Activated CD4-positive, alpha-beta memory T cell treated with anti-CD3 and anti-CD28 coated beads for 36 hours (primary cell): ENCODE data around the gene FKBP5. TPM values are rescaled to one million over a fixed set of nuclear protein-coding genes. Genes with fewer than 3 reads are reported as not detected.

Source experiments
- CTCF ChIA-PET: fragments of 350-600 bp; sonication (Branson Sonifier 250); formaldehyde crosslinking; loops from one replicate; lab custom pipeline; 2021; ENCODE audit warnings: antibody characterized with exemption, inconsistent platforms; lab: Charles Lee
- POLR2A ChIA-PET: fragments of 350-600 bp; sonication (Branson Sonifier 250); formaldehyde crosslinking; loops from one replicate; lab custom pipeline; 2021; ENCODE audit warnings: antibody characterized with exemption; lab: Charles Lee
- DNase-seq: peaks from one replicate; pipeline ENCODE4 v3.0.0-alpha.2; 2020
- H3K27ac Mint-ChIP-seq: one replicate; pipeline ENCODE4 v1.8.0; 2021; ENCODE audit warnings: mixed read lengths
- H3K27me3 Mint-ChIP-seq: one replicate; pipeline ENCODE4 v1.8.0; 2021; ENCODE audit warnings: mixed read lengths
- H3K36me3 Mint-ChIP-seq: one replicate; pipeline ENCODE4 v1.8.0; 2021; ENCODE audit warnings: mixed read lengths
- H3K4me1 Mint-ChIP-seq: one replicate; pipeline ENCODE4 v1.8.0; 2021; ENCODE audit warnings: low read depth, mixed read lengths
- H3K4me3 Mint-ChIP-seq: one replicate; pipeline ENCODE4 v1.8.0; 2021; ENCODE audit warnings: mild to moderate bottlenecking, mixed read lengths
- H3K9me3 Mint-ChIP-seq: one replicate; pipeline ENCODE4 v1.8.0; 2021; ENCODE audit warnings: mixed read lengths
- intact Hi-C: fragments of 100-400 bp; cut with micrococcal nuclease; formaldehyde crosslinking; loops from one replicate; pipeline ENCODE4 v1.15.1; 2023
- total RNA-seq, 2 experiments: library from RNA; stranded (reverse); gene quantifications; one replicate each; pipeline ENCODE4 v1.2.3, GENCODE V29; 2021

Gene FKBP5
- total RNA-seq, 2 experiments from 2014 or later: 111 to 112 TPM

DNA sequence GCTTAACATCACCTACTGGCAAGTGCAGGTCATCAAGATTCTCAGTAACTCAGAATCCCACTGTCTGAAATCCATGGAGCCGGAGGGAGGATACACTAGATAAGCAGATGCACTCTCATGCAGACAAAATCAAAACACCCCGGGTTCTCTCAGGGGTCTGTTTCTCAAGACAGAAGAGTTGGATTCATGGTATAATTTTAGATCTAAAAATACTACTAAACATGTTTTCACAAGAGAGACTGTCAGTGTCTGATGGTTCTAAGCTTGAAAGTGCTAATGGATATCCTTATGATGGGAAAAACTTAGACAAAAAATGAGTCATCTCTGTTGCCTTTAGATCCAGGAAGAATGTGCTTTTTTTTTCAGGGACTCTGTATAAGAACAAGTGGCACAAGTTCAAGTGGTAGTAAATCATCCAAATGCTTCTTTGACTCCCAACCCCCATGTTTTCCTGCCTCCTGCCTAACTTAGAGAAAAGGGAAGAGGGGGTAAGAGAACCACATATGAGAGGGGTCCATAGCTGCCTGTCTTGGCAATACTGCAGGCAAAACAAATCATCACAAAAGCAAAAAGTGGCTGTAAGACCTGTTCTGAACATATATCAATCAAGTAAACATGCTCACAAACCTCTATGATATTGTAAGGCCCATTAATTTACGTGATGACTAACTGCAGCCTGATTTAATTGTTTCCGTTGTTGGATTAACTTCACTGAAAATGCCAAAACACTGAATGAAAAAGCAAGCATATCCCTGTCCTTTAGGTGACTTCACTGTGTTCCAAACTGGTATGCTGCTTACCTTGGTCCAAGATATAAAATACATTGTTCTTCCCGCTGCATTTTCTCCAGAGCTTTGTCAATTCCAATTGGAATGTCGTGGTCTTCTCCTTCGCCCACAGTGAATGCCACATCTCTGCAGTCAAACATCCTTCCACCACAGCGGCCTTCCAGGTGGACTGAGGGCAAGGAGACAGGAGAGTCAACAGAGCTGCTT is 92.0 kb downstream of the FKBP5 start:
- intact Hi-C loops: no loop called here
- no peak for DNase-seq
- Mint-ChIP-seq H3K9me3 (no peaks in the 10 kb centered on the region), H3K27me3 (no peaks in the 10 kb centered on the region), H3K4me1 (peaks cover 74% of the 10 kb centered on the region), H3K4me3 (no peak overlapping the region), H3K27ac (peak overlapping the region; percentile 29), H3K36me3 (peaks cover 45% of the 10 kb centered on the region)
- ChIA-PET CTCF (interaction anchor here (1.0 kb wide), 1 partner anchor 142 kb away, joined by 4 read pairs; no protein-coding TSS in a partner anchor), POLR2A (no interaction called here)

DNA sequence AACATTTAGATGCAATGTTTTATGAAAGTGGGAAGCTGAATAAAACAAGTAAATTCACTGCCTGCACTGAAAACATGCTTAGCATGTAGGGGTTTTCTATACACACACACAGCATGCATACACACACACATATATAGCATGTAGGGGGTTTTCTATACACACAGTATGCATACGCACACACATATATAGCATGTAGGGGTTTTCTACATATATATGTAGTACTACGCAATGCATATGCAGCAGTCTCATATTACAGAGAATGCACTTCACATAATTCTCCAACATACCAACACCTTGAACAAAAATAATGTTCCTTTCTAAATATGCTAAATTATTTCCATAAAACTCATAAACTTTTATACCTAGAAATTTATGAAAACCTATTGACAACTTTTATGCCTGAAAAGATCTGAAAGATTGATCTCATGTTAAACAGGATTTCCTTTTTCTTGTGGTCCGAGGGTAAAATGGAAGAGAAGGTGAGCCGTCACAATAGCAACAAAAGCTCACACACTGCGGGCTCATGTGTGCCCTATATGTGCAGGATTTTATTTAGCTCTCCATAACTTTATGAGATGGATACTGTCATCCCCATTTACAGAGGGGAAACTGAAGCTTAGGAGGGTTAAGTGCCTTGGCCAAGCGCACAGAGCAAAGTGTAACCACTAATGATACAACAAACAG is 94.1 kb downstream of the FKBP5 start:
- Mint-ChIP-seq H3K27me3 (no peaks in the 10 kb centered on the region), H3K4me3 (no peak overlapping the region), H3K9me3 (no peaks in the 10 kb centered on the region), H3K4me1 (peaks cover 70% of the 10 kb centered on the region), H3K36me3 (peaks cover 53% of the 10 kb centered on the region), H3K27ac (peak overlapping the region; percentile 43)
- intact Hi-C loops: no loop called here
- DNase-seq: no peak
- ChIA-PET CTCF (interaction anchor here (1.0 to 2.3 kb wide), 4 partner anchors 10 to 142 kb away, joined by 3 to 14 read pairs (median 8); partner anchors contain the start of gene ARMC12), POLR2A (no interaction called here)

DNA sequence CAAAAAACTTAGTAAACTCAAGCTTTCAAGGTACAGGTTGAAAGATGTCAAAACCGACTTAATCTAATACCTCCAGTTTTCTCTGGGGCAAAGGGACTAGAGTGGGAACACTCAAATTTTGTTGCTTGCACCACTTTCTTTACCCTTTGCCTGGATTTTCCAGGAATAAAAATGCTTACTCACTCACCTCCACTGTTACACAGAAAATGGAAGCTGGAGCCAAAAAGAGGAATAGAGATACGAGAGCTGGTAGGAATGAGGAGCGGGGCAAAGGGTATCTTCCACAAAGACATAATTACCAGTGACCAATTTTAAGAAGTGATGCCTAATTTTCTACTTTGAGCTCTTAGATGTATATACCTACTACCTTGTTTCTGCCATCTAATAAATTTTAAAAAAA is 96.5 kb downstream of the FKBP5 start:
- DNase-seq: no peak
- H3K4me3 Mint-ChIP-seq: no peak overlapping the region
- CTCF ChIA-PET: interaction anchor here (0.8 to 3.7 kb wide), 7 partner anchors 8 to 144 kb away, joined by 4 to 43 read pairs (median 6); partner anchors contain the start of gene ARMC12
- peaks cover 71% of the 10 kb centered on the region for H3K4me1 Mint-ChIP-seq
- no peaks in the 10 kb centered on the region for H3K9me3 Mint-ChIP-seq
- H3K36me3 Mint-ChIP-seq: peaks cover 56% of the 10 kb centered on the region
- POLR2A ChIA-PET: interaction anchor here (1.2 kb wide), 1 partner anchor 9 kb away, joined by 3 read pairs; no protein-coding TSS in a partner anchor
- intact Hi-C loops: no loop called here
- H3K27me3 Mint-ChIP-seq: no peaks in the 10 kb centered on the region
- peak overlapping the region; percentile 6 for H3K27ac Mint-ChIP-seq

DNA sequence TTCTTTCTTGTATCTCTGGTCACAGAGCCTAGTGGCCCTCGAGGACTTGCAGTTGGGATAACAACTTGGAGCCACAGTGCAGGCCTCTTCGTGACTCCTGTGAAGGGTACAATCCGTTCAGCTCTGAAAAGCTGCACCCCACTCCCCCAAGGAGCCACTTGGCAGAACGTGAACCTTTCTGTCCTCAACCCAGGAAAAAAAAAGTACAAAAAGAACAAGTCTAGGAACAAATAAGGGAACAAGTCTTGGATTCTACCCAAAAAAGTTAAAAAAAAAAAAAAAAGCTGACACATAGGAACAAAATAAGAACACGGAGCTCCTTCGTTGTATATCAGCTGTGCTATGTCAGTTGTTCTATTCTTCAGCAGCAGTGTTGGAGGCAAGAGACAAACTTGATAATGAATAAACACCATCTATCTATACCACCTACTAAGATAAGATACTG is 98.1 kb downstream of the FKBP5 start:
- Mint-ChIP-seq H3K9me3 (no peaks in the 10 kb centered on the region), H3K4me3 (no peak overlapping the region), H3K4me1 (peaks cover 73% of the 10 kb centered on the region), H3K36me3 (peaks cover 55% of the 10 kb centered on the region), H3K27ac (no peak overlapping the region), H3K27me3 (no peaks in the 10 kb centered on the region)
- intact Hi-C loops: no loop called here
- ChIA-PET POLR2A (interaction anchor here (0.6 kb wide), 2 partner anchors 79 to 98 kb away, joined by 3 to 5 read pairs; partner anchors contain the start of gene FKBP5), CTCF (interaction anchor here (0.8 to 3.7 kb wide), 10 partner anchors 10 to 146 kb away, joined by 3 to 43 read pairs (median 4); partner anchors contain the start of gene ARMC12)
- DNase-seq: no peak

DNA sequence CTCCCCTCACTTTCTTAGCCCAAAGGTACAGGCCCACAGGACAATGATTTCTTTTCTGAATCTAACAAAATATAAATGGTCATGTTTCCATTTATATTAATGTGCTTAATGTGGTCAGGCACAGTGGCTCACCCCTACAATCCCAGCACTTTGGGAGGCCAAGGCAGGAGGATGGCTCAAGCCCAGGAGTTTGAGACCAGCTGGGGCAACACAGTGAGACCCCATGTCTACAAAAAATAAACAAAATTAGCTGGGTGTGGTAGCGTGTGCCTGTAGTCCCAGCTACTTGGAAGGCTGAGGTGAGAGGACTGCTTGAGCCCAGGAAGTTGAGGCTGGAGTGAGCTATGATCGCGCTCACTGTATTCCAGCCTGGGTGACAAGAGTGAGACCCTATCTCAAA is 98.8 kb downstream of the FKBP5 start:
- Mint-ChIP-seq H3K27me3 (no peaks in the 10 kb centered on the region), H3K36me3 (peaks cover 54% of the 10 kb centered on the region), H3K4me1 (peaks cover 70% of the 10 kb centered on the region), H3K27ac (no peak overlapping the region), H3K9me3 (no peaks in the 10 kb centered on the region), H3K4me3 (no peak overlapping the region)
- intact Hi-C loops: no loop called here
- POLR2A ChIA-PET: no interaction called here
- DNase-seq: no peak
- CTCF ChIA-PET: interaction anchor here (1.0 to 3.7 kb wide), 4 partner anchors 16 to 146 kb away, joined by 4 to 43 read pairs (median 11); partner anchors contain the start of gene ARMC12

DNA sequence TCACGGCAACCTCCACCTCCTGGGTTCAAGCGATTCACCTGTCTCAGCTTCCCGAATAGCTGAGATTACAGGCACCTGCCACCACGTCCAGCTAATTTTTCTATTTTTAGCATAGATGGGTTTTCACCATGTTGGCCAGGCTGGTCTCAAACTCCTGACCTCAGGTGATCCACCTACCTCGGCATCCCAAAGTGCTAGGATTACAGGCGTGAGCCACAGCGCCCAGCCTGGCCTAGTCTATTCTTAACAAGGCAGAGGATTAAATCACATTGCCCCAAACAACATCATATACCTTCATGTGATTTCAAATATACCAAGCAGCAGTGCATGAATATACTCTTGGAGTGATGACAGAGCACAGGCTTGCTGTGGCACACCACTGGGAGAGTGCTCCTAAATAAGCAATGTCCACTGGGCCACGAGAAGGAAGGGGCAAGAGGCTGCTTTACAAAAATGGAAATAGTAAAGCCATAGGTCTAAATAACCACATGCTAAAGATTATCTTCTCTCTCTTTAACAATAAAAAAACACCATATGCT is 99.4 kb downstream of the FKBP5 start:
- Mint-ChIP-seq H3K27me3 (no peaks in the 10 kb centered on the region), H3K9me3 (no peaks in the 10 kb centered on the region), H3K27ac (no peak overlapping the region), H3K4me1 (peaks cover 70% of the 10 kb centered on the region), H3K4me3 (no peak overlapping the region), H3K36me3 (peaks cover 48% of the 10 kb centered on the region)
- DNase-seq: no peak
- POLR2A ChIA-PET: no interaction called here
- CTCF ChIA-PET: interaction anchor here (2.8 to 3.7 kb wide), 2 partner anchors 147 to 148 kb away, joined by 32 to 43 read pairs; partner anchors contain the start of gene ARMC12
- intact Hi-C loops: no loop called here

DNA sequence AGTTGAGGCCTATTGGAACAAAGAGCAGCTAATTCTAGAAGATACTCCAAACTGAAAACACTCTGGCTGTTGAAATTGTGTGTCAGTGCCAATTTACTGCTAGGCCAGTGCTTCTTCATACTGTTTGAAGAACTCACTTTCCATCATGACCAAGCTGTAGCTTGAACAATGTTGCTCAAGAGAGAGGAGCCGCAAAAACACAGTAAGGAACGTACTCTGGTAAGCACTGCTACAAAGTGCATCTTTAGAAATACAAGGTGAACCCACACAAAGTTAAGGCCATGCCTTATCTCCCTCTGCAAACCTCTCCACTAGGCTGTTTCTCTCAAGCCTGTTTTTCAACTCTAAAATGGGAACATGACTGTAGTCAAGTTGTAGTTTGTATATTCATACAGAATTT is 101.5 kb downstream of the FKBP5 start:
- ChIA-PET CTCF (interaction anchor here (1.1 to 2.8 kb wide), 4 partner anchors 16 to 150 kb away, joined by 3 to 32 read pairs (median 10); partner anchors contain the start of gene ARMC12), POLR2A (no interaction called here)
- peak overlapping the region; percentile 50 for H3K27ac Mint-ChIP-seq
- H3K27me3 Mint-ChIP-seq: no peaks in the 10 kb centered on the region
- H3K36me3 Mint-ChIP-seq: peaks cover 42% of the 10 kb centered on the region
- no peak for DNase-seq
- H3K4me1 Mint-ChIP-seq: peaks cover 67% of the 10 kb centered on the region
- no peak overlapping the region for H3K4me3 Mint-ChIP-seq
- no peaks in the 10 kb centered on the region for H3K9me3 Mint-ChIP-seq
- intact Hi-C loops: no loop called here

DNA sequence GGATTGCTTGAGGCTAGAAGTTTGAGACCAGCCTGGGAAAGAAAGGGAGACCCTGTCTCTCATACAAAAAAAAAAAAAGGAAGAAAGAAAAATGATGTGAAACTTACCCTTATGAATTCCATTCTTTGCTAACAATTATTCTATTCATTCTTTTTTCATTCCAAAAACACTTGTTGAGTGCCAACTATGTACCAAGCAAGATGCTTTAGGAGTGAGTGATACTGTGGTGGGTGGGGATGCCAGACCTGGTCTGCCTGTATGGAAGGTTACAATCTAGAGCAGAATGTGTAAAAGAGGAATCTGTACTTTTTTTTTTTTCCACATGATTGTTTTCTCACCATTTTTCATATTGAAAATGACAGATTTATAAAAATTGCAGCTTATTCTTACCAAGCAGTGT is 102.2 kb downstream of the FKBP5 start:
- H3K4me1 Mint-ChIP-seq: peaks cover 66% of the 10 kb centered on the region
- intact Hi-C loops: no loop called here
- H3K9me3 Mint-ChIP-seq: no peaks in the 10 kb centered on the region
- peak overlapping the region; percentile 41 for H3K27ac Mint-ChIP-seq
- ChIA-PET POLR2A (no interaction called here), CTCF (interaction anchor here (1.1 to 2.8 kb wide), 5 partner anchors 13 to 151 kb away, joined by 3 to 32 read pairs (median 5); partner anchors contain the start of gene ARMC12)
- H3K27me3 Mint-ChIP-seq: no peaks in the 10 kb centered on the region
- H3K36me3 Mint-ChIP-seq: peaks cover 37% of the 10 kb centered on the region
- no peak overlapping the region for H3K4me3 Mint-ChIP-seq
- no peak for DNase-seq

DNA sequence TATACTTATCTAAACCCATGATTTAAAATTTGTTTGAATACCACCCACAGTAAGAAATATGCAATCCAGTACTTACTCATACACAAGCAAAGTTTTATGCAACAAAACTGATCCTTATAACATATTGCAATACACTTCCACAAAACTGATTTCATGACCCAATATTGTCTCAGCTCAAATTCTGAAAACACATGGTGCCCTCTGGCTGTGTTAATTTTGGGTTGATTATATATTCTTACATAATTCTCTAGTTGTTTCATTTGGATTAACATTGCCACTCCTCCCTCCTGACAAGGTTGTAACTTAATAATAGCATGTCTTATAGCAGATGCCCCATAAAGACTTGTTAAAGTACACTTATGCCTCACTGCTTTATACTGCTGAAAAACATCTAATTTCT is 103.1 kb downstream of the FKBP5 start:
- H3K4me1 Mint-ChIP-seq: peaks cover 62% of the 10 kb centered on the region
- H3K4me3 Mint-ChIP-seq: no peak overlapping the region
- H3K27me3 Mint-ChIP-seq: no peaks in the 10 kb centered on the region
- peaks cover 33% of the 10 kb centered on the region for H3K36me3 Mint-ChIP-seq
- H3K9me3 Mint-ChIP-seq: no peaks in the 10 kb centered on the region
- no peak for DNase-seq
- ChIA-PET POLR2A (no interaction called here), CTCF (interaction anchor here (1.1 to 7.1 kb wide), 9 partner anchors 14 to 150 kb away, joined by 3 to 210 read pairs (median 8); partner anchors contain the start of gene ARMC12)
- H3K27ac Mint-ChIP-seq: peak overlapping the region; percentile 41
- intact Hi-C loops: no loop called here

DNA sequence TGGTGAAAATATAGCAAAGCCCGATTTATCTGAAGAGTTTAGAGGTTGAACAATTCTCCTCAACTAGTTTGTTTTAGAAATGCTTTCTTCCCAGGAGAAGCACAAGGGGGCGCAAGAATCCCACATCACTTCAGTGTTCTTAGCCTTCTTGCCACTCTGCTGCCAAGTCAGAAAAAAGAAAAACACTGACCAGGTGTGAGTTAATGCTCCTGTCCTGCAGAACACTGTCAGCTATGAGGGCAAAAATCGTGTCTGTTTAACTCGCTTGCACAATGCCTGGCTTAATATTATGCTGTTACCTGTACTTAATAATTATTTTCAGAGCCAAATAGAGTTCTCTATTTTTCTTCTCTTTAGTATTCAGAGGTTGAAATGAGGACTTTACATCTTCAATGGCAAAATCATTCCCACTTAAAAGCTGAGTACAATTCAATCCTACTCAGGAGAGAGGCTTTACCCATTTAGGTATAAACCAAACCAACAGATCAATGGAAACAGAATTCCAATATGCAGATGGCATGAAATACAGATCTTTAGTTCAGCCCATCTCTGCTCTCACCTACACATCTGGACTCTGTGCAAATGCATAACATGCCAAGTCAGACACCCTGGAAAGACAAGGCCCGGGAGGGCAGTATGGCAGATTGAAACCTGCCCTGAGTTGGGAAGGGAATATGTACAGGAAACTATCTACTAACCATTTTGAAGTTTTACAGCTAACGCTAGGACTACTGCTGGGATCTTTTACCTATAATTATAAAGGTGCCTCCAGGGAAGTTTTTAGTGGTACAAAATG is 104.6 kb downstream of the FKBP5 start:
- peaks cover 27% of the 10 kb centered on the region for H3K36me3 Mint-ChIP-seq
- H3K4me3 Mint-ChIP-seq: no peak overlapping the region
- peaks cover 54% of the 10 kb centered on the region for H3K4me1 Mint-ChIP-seq
- no peaks in the 10 kb centered on the region for H3K9me3 Mint-ChIP-seq
- DNase-seq: peak; percentile 80
- intact Hi-C loops: loop anchor here (1.0 kb wide), 2 partner anchors 40 to 153 kb away; partner anchors contain the start of gene ARMC12
- ChIA-PET POLR2A (interaction anchor here (1.0 kb wide), 1 partner anchor 144 kb away, joined by 4 read pairs; no protein-coding TSS in a partner anchor), CTCF (interaction anchor here (0.6 to 7.1 kb wide), 20 partner anchors 11 to 171 kb away, joined by 3 to 210 read pairs (median 4); partner anchors contain the start of genes ARMC12 and FKBP5)
- peak overlapping the region; percentile 26 for H3K27ac Mint-ChIP-seq
- H3K27me3 Mint-ChIP-seq: no peaks in the 10 kb centered on the region
